ENCODE results near the gene SREBF2. TPM values are rescaled to one million over a fixed set of nuclear protein-coding genes. Genes with fewer than 3 reads are reported as not detected.

SREBF2 gene
- total and polyA plus RNA-seq, 10 of the 15 experiments (the other 5 are each of a cell fraction or from before 2014, with no cell fraction given), result 2.4 to 177 (median 78.8) TPM

DNA sequence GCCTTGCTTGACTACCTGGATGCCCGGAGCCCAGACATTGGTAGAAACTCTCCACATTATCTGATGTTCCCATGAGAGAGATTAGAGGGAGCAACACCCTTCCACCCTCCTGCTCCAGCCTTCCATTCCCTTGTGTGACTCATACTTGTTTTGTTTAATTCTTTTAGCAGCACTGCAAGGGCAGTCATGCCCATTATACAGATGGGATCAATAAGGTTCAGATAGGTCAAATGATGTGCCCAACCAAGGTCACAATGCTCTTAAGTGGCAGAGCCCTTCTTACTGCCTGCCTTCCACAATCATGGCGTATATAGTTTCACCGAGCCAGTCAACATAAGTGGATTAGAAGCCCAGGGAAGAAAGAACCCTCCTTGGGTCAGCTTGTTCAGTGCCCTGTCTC, 39.0 kb upstream of the SREBF2 start:
- Histone ChIP-seq H4K20me1 (ENCODE audit: control insufficient read depth, insufficient read depth) (no peaks in the 10 kb centered on the region), H3K79me2 (ENCODE audit: control insufficient read depth, insufficient read depth, low read length) (no peaks in the 10 kb centered on the region), H3K27ac (ENCODE audit: control insufficient read depth, insufficient read depth) (no peak overlapping the region), H3K4me2 (ENCODE audit: control insufficient read depth, insufficient read depth) (no peak overlapping the region), H3K9ac (ENCODE audit: control insufficient read depth, insufficient read depth, low read length) (no peak overlapping the region), H2AFZ (ENCODE audit: control insufficient read depth, low read depth, low read length) (no peak overlapping the region), H3K27me3 (replicated peaks in 1 of 2; ENCODE audit: control insufficient read depth in 2 of 2, insufficient read depth in 2 of 2, low read length in 1 of 2) (no peaks in the 10 kb centered on the region), H3K36me3 (ENCODE audit: control insufficient read depth in 2 of 2, insufficient read depth in 2 of 2, low read length in 1 of 2) (peaks cover 0 to 6% of the 10 kb centered on the region in 2 experiments; a peak in 2 of 4 replicates), H3K9me3 (replicated peaks; ENCODE audit: control insufficient read depth, insufficient read depth, low read length) (no peaks in the 10 kb centered on the region), H3K4me3 (no peak overlapping the region), H3K4me1 (ENCODE audit: control insufficient read depth, insufficient read depth, low read length) (no peaks in the 10 kb centered on the region)
- ChIA-PET SMC1A (ENCODE audit: uncharacterized antibody, unreplicated experiment) (interaction anchor here (1.4 kb wide), 1 partner anchor 12 kb away, joined by 3 read pairs; no protein-coding TSS in a partner anchor), CTCF (no interaction called here), RAD21 (ENCODE audit: unreplicated experiment) (no interaction called here), POLR2A (no interaction called here)
- FAIRE-seq (no peak), ATAC-seq (no peak), DNase-seq (ENCODE audit: low read depth, low spot score) (no peak)
- in situ Hi-C loops (cut with MboI), result no loop called here
- TF ChIP-seq, protein P1, sequence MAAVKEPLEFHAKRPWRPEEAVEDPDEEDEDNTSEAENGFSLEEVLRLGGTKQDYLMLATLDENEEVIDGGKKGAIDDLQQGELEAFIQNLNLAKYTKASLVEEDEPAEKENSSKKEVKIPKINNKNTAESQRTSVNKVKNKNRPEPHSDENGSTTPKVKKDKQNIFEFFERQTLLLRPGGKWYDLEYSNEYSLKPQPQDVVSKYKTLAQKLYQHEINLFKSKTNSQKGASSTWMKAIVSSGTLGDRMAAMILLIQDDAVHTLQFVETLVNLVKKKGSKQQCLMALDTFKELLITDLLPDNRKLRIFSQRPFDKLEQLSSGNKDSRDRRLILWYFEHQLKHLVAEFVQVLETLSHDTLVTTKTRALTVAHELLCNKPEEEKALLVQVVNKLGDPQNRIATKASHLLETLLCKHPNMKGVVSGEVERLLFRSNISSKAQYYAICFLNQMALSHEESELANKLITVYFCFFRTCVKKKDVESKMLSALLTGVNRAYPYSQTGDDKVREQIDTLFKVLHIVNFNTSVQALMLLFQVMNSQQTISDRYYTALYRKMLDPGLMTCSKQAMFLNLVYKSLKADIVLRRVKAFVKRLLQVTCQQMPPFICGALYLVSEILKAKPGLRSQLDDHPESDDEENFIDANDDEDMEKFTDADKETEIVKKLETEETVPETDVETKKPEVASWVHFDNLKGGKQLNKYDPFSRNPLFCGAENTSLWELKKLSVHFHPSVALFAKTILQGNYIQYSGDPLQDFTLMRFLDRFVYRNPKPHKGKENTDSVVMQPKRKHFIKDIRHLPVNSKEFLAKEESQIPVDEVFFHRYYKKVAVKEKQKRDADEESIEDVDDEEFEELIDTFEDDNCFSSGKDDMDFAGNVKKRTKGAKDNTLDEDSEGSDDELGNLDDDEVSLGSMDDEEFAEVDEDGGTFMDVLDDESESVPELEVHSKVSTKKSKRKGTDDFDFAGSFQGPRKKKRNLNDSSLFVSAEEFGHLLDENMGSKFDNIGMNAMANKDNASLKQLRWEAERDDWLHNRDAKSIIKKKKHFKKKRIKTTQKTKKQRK (IDR thresholded peaks at IDR 0.05; ENCODE audit: low read depth, low read length), result no peak
- TF ChIP-seq KLF5 (IDR thresholded peaks at IDR 0.05; ENCODE audit: partially characterized antibody) (no peak), PML (IDR thresholded peaks at IDR 0.05; ENCODE audit: low read length) (no peak), ZNF622 (IDR thresholded peaks at IDR 0.05) (no peak), ZNF207 (IDR thresholded peaks at IDR 0.05; ENCODE audit: borderline replicate concordance) (no peak), NFIC (IDR thresholded peaks at IDR 0.05; ENCODE audit: low read depth, low read length) (no peak), HDAC6 (IDR thresholded peaks at IDR 0.05; ENCODE audit: unreplicated experiment) (no peak), HDGF (IDR thresholded peaks at IDR 0.05) (no peak), CREM (IDR thresholded peaks at IDR 0.05; ENCODE audit: low read depth) (no peak), NRF1 (conservative IDR thresholded peaks at IDR 0.05; ENCODE audit: low read depth, low read length) (no peak), MTA3 (IDR thresholded peaks at IDR 0.05; ENCODE audit: borderline replicate concordance, low read length) (no peak), SIN3A (IDR thresholded peaks at IDR 0.05; ENCODE audit: low read depth, low read length) (no peak), RCOR1 (conservative IDR thresholded peaks at IDR 0.05; ENCODE audit: low read depth, low read length) (no peak), CBX5 (IDR thresholded peaks at IDR 0.05; ENCODE audit: low read depth) (no peak), EGR1 (IDR thresholded peaks at IDR 0.05; ENCODE audit: borderline replicate concordance in 1 of 2, low read depth in 2 of 2, low read length in 2 of 2) (no peak), BMI1 (IDR thresholded peaks at IDR 0.05; ENCODE audit: borderline replicate concordance) (no peak), PAX5 (IDR thresholded peaks at IDR 0.05; ENCODE audit: borderline replicate concordance, low read depth, low read length) (no peak), RAD21 (IDR thresholded peaks at IDR 0.05; ENCODE audit: insufficient read depth, low read depth, low read length) (no peak)
- TF ChIP-seq, protein P2, sequence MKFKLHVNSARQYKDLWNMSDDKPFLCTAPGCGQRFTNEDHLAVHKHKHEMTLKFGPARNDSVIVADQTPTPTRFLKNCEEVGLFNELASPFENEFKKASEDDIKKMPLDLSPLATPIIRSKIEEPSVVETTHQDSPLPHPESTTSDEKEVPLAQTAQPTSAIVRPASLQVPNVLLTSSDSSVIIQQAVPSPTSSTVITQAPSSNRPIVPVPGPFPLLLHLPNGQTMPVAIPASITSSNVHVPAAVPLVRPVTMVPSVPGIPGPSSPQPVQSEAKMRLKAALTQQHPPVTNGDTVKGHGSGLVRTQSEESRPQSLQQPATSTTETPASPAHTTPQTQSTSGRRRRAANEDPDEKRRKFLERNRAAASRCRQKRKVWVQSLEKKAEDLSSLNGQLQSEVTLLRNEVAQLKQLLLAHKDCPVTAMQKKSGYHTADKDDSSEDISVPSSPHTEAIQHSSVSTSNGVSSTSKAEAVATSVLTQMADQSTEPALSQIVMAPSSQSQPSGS (IDR thresholded peaks at IDR 0.05; ENCODE audit: low read length), result no peak
- TF ChIP-seq, protein P3, sequence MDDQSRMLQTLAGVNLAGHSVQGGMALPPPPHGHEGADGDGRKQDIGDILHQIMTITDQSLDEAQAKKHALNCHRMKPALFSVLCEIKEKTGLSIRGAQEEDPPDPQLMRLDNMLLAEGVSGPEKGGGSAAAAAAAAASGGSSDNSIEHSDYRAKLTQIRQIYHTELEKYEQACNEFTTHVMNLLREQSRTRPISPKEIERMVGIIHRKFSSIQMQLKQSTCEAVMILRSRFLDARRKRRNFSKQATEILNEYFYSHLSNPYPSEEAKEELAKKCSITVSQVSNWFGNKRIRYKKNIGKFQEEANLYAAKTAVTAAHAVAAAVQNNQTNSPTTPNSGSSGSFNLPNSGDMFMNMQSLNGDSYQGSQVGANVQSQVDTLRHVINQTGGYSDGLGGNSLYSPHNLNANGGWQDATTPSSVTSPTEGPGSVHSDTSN (IDR thresholded peaks at IDR 0.05; ENCODE audit: insufficient replicate concordance, low read depth, low read length), result no peak
- WGBS (ENCODE audit: insufficient coverage, insufficient replicate concordance, low lambda C conversion rate, missing lambda C conversion rate), result 95% methylated on average over 3 of the region's 3 CpGs
- intact Hi-C loops (cut with micrococcal nuclease; ENCODE audit: unreplicated experiment), result no loop called here
- no TSS peak for BruUV-seq (replicated peaks)
